HFFc6 (cell line): ENCODE measurements around the gene SPRN. TPM values are rescaled to one million over a fixed set of nuclear protein-coding genes. Genes with fewer than 3 reads are reported as not detected.
A peak's percentile ranks its signal among the peaks of the same experiment; 100 is the strongest.

ENCODE experiments used
- DNase-seq: peaks from one replicate; pipeline ENCODE4 v3.0.0-alpha.2; 2018
- H3K27ac Mint-ChIP-seq: 2 replicates; pipeline ENCODE4 v1.8.0; 2020; ENCODE audit warnings: mild to moderate bottlenecking, mixed read lengths
- H3K27me3 Mint-ChIP-seq: 2 replicates; pipeline ENCODE4 v1.8.0; 2021; ENCODE audit warnings: mild to moderate bottlenecking, moderate library complexity, mixed read lengths; ENCODE audit not compliant: insufficient read depth
- H3K36me3 Mint-ChIP-seq: 2 replicates; pipeline ENCODE4 v1.8.0; 2021; ENCODE audit warnings: low read depth, mixed read lengths
- H3K4me1 Mint-ChIP-seq: 2 replicates; pipeline ENCODE4 v1.8.0; 2020; ENCODE audit warnings: low read depth, mixed read lengths
- H3K4me3 Mint-ChIP-seq: 2 replicates; pipeline ENCODE4 v1.8.0; 2020; ENCODE audit warnings: mild to moderate bottlenecking, moderate library complexity, mixed read lengths
- H3K9me3 Mint-ChIP-seq: 2 replicates; pipeline ENCODE4 v1.8.0; 2020; ENCODE audit warnings: mild to moderate bottlenecking, mixed read lengths
- microRNA-seq: library from miRNA; unstranded; fragments of <30 nt; microRNA quantifications from one replicate; pipeline ENCODE4, GENCODE V29; 2019
- total RNA-seq, 6 experiments: library from RNA; stranded (reverse); fragmentation: NEBNext Ultra II Directional; extraction: Animal tissue kit (Norgen Biotek cat#: 25700); gene quantifications; 2 replicates in 1 of 6; 3 replicates in 5 of 6; pipeline ENCODE4 v1.2.3, GENCODE V29; 2021
- TF ChIP-seq, protein P1 (sequence below): fragments of 200-600 bp; sonication (generic); IDR thresholded peaks from 2 replicates; pipeline ENCODE4 v1.5.0; 2021; ENCODE audit warnings: antibody characterized with exemption, mild to moderate bottlenecking

Gene SPRN
- total RNA-seq, 6 experiments from 2014 or later = 0.31 to 2.9 (median 0.40) TPM

- Mint-ChIP-seq H3K27ac (peak within 1 kb of the TSS; percentile 78), H3K36me3 (peaks cover 12% of the 10 kb centered on the region; the same call in 1 of the 2 replicates), H3K4me1 (peaks cover 6% of the 10 kb centered on the region), H3K9me3 (no peaks in the 10 kb centered on the region), H3K4me3 (peak within 1 kb of the TSS; percentile 92), H3K27me3 (no peaks in the 10 kb centered on the region; the same call in 1 of the 2 replicates)
- peak; percentile 85 for DNase-seq
- TF ChIP-seq, protein P1, sequence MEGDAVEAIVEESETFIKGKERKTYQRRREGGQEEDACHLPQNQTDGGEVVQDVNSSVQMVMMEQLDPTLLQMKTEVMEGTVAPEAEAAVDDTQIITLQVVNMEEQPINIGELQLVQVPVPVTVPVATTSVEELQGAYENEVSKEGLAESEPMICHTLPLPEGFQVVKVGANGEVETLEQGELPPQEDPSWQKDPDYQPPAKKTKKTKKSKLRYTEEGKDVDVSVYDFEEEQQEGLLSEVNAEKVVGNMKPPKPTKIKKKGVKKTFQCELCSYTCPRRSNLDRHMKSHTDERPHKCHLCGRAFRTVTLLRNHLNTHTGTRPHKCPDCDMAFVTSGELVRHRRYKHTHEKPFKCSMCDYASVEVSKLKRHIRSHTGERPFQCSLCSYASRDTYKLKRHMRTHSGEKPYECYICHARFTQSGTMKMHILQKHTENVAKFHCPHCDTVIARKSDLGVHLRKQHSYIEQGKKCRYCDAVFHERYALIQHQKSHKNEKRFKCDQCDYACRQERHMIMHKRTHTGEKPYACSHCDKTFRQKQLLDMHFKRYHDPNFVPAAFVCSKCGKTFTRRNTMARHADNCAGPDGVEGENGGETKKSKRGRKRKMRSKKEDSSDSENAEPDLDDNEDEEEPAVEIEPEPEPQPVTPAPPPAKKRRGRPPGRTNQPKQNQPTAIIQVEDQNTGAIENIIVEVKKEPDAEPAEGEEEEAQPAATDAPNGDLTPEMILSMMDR = no peak
These were observed 51.0 kb downstream of the SPRN start, which contains the start of gene ECHS1 for GRCh38 chr10:133373174-133374090. Gene ECHS1 (minus strand): TSS chr10:133373354. CDS start chr10:133373333, 21 bp downstream.

- Mint-ChIP-seq H3K4me3 (peak overlapping the region; percentile 62), H3K27ac (no peak overlapping the region), H3K4me1 (peaks cover 6% of the 10 kb centered on the region), H3K36me3 (peaks cover 12% of the 10 kb centered on the region; the same call in 1 of the 2 replicates), H3K27me3 (no peaks in the 10 kb centered on the region; the same call in 1 of the 2 replicates), H3K9me3 (no peaks in the 10 kb centered on the region)
- TF ChIP-seq, protein P1 = no peak
- no peak for DNase-seq
These were observed 51.9 kb downstream of the SPRN start for GRCh38 chr10:133372507-133372906.

Small RNAs within 50 kb of the gene (microRNA-seq; reads per million reads assigned to microRNA genes)
- 14.7 reads per million, percentile 19 among the genes with 10 or more reads in this experiment for gene MIR3944

Other genes starting within 250 kb of the SPRN start
- not detected for gene UTF1, start 194.4 kb downstream of the SPRN start, total RNA-seq
- gene VENTX, start 186.8 kb downstream of the SPRN start, total RNA-seq = not detected
- 1 to 10 TPM in 5 of 6 experiments, under 1 TPM in 1; 0.99 to 2.9 (median 1.2) TPM for gene ADAM8, start 147.8 kb downstream of the SPRN start, total RNA-seq
- gene TUBGCP2, start 115.8 kb downstream of the SPRN start, total RNA-seq = 10 to 100 TPM; 72.5 to 80.8 (median 77.7) TPM
- gene ZNF511, start 115.7 kb downstream of the SPRN start, total RNA-seq = 10 to 100 TPM; 45.7 to 62.0 (median 52.7) TPM
- gene CALY, start 87.7 kb downstream of the SPRN start, total RNA-seq = under 1 TPM in 1 of 6 experiments, not detected in 5; 0.31 TPM
- not detected for gene PRAP1, start 77.3 kb downstream of the SPRN start, total RNA-seq
- gene FUOM, start 66.6 kb downstream of the SPRN start, total RNA-seq = 1 to 10 TPM in 5 of 6 experiments, under 1 TPM in 1; 0.55 to 8.9 (median 7.8) TPM
- 100 to 1,000 TPM; 105 to 137 (median 114) TPM for gene ECHS1, start 51.3 kb downstream of the SPRN start, total RNA-seq
- 1 to 10 TPM; 2.4 to 4.9 (median 3.6) TPM for gene PAOX, start 45.4 kb downstream of the SPRN start, total RNA-seq
- 10 to 100 TPM; 23.7 to 33.0 (median 26.6) TPM for gene MTG1, start 30.5 kb downstream of the SPRN start, total RNA-seq
- gene SCART1, start 29.3 kb upstream of the SPRN start, total RNA-seq = 1 to 10 TPM in 3 of 6 experiments, under 1 TPM in 3; 0.59 to 1.3 (median 1.0) TPM
- 1 to 10 TPM in 2 of 6 experiments, under 1 TPM in 4; 0.45 to 1.3 (median 0.83) TPM for gene CYP2E1, start 102.7 kb upstream of the SPRN start, total RNA-seq
- not detected for gene SYCE1, start 141.0 kb upstream of the SPRN start, total RNA-seq
- gene FRG2B, start 202.2 kb upstream of the SPRN start, total RNA-seq = not detected